Middle frontal gyrus (tissue), 1 donor: ENCODE measurements around the gene DGCR6.
"Not testable (repeated sequence)": the region's sequence is repeated elsewhere in the genome, so short reads cannot be mapped to it uniquely, and the experiment has no call there.

Experiments used
- DNase-seq: peaks from one replicate; pipeline ENCODE4 v3.0.0-alpha.2; 2015; ENCODE audit warnings: low spot score; ENCODE audit errors: extremely low spot score

DGCR6 gene

GRCh38 chr22:18905540-18906409 is at the start of gene DGCR6:
TSS of gene DGCR6 (plus strand) at chr22:18906320. CDS start at chr22:18906375, 55 bp downstream.
- no peak for DNase-seq

- not testable (repeated sequence) for DNase-seq
Measured at GRCh38 chr22:18859314-18859713, 46.8 kb upstream of the DGCR6 start.

- not testable (repeated sequence) for DNase-seq
Measured at GRCh38 chr22:18881260-18881659, 24.9 kb upstream of the DGCR6 start.

DNA sequence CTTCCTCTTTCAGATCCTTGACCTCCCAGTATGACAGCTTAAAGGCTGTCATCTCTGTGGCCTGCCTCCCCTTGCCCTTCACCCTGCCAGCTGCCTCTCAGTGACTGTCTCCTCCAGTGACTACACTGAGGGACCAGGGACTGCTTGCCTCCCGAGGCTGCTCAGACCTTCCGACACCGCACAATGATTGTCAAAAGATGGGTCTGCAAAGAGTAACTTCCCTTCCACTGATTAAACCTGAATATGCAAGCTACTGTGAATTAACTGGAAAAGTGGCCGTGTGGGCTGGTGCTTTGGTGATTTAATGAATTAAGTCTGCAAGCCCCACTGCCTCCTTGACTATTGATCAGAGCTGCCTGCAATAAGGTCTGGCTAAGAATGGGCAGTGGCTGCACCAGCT is 21.7 kb upstream of the DGCR6 start:
- DNase-seq, result not testable (repeated sequence)

GRCh38 chr22:18888115-18888514 is 18.0 kb upstream of the DGCR6 start:
- no peak for DNase-seq

DNA sequence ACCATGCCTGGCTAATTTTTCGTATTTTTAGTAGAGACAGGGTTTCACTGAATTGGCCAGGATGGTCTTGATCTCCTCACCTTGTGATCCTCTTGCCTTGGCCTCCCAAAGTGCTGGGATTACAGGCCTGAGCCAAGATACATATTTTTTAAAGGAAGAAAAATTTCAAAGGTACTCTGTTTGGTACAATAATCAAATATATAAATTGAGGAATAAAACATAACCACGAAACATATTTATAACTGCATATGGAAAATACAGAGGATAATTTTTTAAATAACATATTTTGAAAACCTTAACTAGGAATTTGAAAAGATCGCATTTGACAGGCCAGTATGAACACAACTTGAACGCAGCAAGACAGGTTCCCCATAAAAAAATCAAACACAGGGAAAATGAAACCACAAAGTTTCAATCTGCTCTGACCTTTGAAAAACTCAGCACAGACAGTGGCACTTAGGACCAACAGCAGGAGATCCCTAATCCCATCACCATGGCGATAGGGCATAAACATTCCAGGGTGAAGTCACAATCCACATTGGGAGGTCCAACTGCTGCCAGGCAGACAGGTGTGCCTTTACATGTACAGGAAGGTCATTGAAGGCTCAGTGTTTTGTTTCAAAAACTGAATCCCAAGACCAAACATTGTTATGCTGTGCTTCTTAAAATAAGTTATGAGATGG is 15.5 kb upstream of the DGCR6 start:
- DNase-seq, result not testable (repeated sequence)

DNA sequence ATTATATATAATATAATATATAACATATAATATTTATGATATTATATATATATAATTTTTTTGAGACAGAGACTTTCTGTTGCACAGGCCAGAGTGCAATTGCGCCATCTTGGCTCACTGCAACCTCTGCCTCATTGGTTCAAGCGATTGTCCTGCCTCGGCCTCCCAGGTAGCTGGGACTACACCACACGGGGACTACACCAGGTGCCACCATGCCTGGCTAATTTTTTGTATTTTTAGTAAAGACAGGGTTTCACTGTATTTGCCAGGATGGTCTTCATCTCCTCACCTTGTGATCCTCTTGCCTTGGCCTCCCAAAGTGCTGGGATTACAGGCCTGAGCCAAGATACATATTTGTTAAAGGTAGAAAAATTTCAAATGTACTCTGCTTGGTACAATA is 12.3 kb upstream of the DGCR6 start:
- DNase-seq, result not testable (repeated sequence)

- DNase-seq, result not testable (repeated sequence)
Measured at GRCh38 chr22:18896037-18896657, 10.0 kb upstream of the DGCR6 start.

DNA sequence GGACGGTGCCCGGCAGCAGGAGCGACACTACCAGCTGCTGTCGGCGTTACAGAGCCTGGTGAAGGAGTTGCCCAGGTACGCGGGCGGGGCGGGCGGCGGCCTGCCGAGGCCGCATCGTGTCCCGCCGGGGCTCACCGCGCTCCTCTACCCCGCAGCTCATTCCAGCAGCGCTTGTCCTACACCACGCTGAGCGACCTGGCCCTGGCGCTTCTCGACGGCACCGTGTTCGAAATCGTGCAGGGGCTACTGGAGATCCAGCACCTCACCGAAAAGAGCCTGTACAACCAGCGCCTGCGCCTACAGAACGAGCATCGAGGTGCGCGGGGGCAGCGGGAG is 258 bp downstream of the DGCR6 start:
- not testable (repeated sequence) for DNase-seq

- no peak for DNase-seq
Measured at GRCh38 chr22:18906896-18907295, 776 bp downstream of the DGCR6 start.

DNA sequence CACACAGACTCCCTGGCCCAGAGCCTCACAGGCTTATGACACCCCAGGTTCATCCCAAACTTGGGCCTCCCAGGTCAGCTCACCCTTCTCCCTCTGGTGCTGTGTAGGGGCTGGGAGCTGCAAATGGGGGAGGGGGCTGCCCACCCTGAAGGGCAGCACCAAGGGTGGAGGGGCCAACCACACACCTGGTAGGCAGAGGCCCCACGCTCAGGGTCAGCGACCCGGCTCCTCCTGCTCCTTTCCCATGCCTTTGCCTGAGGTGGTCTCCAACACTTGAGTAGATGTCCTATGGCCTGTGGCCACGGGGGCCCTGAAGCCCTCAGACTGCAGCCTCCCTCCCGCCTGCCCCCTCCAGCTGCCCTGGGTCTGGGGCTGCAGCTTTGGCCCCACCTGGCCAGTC is 3.4 kb downstream of the DGCR6 start:
- no peak for DNase-seq

- not testable (repeated sequence) for DNase-seq
Measured at GRCh38 chr22:18911535-18911934, 5.4 kb downstream of the DGCR6 start.

GRCh38 chr22:18912264-18912946 is 6.3 kb downstream of the DGCR6 start:
- not testable (repeated sequence) for DNase-seq

DNA sequence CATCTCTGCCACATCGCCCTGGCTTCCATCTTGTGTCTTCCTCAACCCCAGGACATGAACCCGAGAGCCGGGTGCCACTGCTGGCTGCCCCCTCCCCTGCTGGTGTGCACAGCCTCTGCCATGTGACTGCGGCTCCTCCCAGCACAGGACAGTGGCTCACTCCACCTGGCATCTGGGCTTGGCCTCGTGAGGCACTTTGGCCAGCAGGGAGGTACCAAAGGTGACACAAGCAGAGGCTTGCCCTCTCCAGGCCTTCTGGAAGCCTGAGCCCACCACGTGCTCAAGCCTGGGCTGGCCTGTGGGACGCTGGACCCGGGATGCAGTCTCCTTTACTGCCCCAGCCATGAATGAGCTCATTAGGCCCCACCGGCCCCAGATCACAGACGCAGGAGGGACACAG is 8.4 kb downstream of the DGCR6 start:
- not testable (repeated sequence) for DNase-seq

DNA sequence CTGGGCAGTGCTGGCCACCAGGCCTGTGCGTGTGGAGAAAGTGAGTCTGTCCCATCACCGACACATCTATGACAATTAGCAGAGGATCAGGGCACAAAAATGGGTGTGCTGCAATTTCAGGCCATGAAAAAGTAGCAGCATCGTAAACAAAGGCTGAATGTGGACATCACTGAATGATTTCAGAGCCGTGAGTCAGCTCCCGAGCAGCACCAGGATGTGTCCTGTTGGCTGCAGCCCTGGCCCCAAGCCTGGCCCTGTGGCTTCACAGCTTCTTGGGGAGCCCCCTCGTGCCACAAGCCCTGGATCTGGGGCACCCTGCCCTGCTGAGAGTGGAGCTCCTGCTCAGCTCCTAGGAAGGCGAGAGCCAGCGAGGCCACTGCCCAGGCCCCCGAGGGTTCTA is 9.4 kb downstream of the DGCR6 start:
- DNase-seq, result not testable (repeated sequence)

GRCh38 chr22:18917818-18918217 is 11.7 kb downstream of the DGCR6 start:
- not testable (repeated sequence) for DNase-seq

GRCh38 chr22:18920257-18920902 is 14.3 kb downstream of the DGCR6 start:
- not testable (repeated sequence) for DNase-seq

DNA sequence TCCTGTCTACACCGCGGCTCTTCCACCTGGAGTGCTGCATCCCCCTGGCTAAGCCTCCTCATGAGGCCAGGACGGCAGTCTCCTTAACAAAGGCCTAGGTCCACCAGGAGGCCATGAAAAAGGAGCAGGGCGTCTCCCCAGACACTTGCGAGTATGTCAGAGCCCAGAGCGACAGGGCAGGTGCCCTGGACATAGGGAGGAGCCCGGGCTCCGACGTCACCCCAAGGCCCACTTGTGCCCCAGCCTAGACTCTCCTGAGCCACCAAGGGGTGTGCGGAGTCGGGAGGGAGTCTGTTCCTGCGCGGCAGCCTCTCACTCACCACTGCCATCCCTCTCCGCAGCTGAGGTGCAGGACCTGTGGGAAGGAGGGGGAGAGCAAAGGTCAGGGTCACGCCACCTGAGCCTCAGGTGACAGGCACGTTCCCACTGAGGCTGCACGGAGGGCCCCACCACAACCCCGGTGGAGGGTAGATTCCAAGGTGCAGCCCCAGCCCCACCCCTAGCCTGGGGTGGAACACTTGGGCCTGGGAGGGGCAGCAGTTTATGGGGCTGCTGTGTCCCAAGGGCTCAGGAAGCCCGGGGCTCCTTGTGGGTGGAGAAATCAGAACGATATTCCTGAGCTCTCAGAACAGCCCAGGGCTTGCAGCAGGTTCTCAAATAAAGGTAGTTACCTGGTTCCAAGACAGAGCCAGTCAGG is 19.4 kb downstream of the DGCR6 start:
- DNase-seq, result no peak

GRCh38 chr22:18927020-18927419 is 20.9 kb downstream of the DGCR6 start:
- DNase-seq, result no peak

- DNase-seq, result no peak
Measured at GRCh38 chr22:18927573-18927972, 21.5 kb downstream of the DGCR6 start.
